SU-DHL-6 (cell line): ENCODE results near the gene CASP9.
"Not testable (repeated sequence)": the region's sequence is repeated elsewhere in the genome, so short reads cannot be mapped to it uniquely, and the experiment has no call there.

Source experiments
- H2AFZ ChIP-seq: fragments of 200-600 bp; sonication (generic); 2 replicates; pipeline ENCODE4 v1.6.1; 2014; ENCODE audit warnings: low read depth, mild to moderate bottlenecking, moderate library complexity, mixed read lengths, antibody characterized with exemption, low read length; ENCODE audit not compliant: severe bottlenecking
- H3F3A ChIP-seq: fragments of 200-600 bp; shearing (Covaris generic); 2 replicates; pipeline ENCODE4 v1.6.0; 2016; ENCODE audit warnings: antibody characterized with exemption, mild to moderate bottlenecking; ENCODE audit not compliant: insufficient read depth
- H3K27ac ChIP-seq: fragments of 200-600 bp; sonication (generic); 2 replicates; pipeline ENCODE4 v1.5.1; 2016; ENCODE audit warnings: low read depth, mild to moderate bottlenecking, low read length, moderate library complexity, mixed read lengths
- H3K27me3 ChIP-seq: fragments of 200-600 bp; sonication (generic), shearing (Covaris generic); 2 replicates; pipeline ENCODE4 v1.6.0; 2014; ENCODE audit warnings: mild to moderate bottlenecking, low read length
- H3K36me3 ChIP-seq: fragments of 200-600 bp; sonication (generic); 2 replicates; pipeline ENCODE4 v1.6.1; 2014; ENCODE audit warnings: mild to moderate bottlenecking, low read length, mixed read lengths
- H3K4me2 ChIP-seq: fragments of 300-600, 200-600 bp; shearing (Covaris generic), sonication (generic); 2 replicates; pipeline ENCODE4 v1.6.0; 2014; ENCODE audit warnings: low read length, low read depth, mild to moderate bottlenecking; ENCODE audit not compliant: poor library complexity, severe bottlenecking
- H3K4me3 ChIP-seq: fragments of 200-600 bp; sonication (generic); 2 replicates; pipeline ENCODE4 v1.5.1; 2014; ENCODE audit warnings: antibody characterized with exemption, low read length, mild to moderate bottlenecking, mixed read lengths; ENCODE audit not compliant: insufficient read depth, poor library complexity, severe bottlenecking
- H3K79me2 ChIP-seq: fragments of 200-600 bp; sonication (generic); 2 replicates; pipeline ENCODE4 v1.6.1; 2014; ENCODE audit warnings: mild to moderate bottlenecking, low read length, moderate library complexity; ENCODE audit not compliant: insufficient read depth
- H3K9ac ChIP-seq: fragments of 200-600 bp; sonication (generic); 2 replicates; pipeline ENCODE4 v1.7.0; 2014; ENCODE audit warnings: mild to moderate bottlenecking, low read length
- H3K9me2 ChIP-seq: fragments of 200-600 bp; sonication (generic); replicated peaks from 2 replicates; pipeline ENCODE4 v1.6.1; 2014; ENCODE audit warnings: low read length; ENCODE audit not compliant: insufficient read depth
- H3K9me3 ChIP-seq: fragments of 200-600 bp; sonication (generic); 2 replicates; pipeline ENCODE4 v1.6.1; 2014; ENCODE audit warnings: low read length, mixed read lengths; ENCODE audit not compliant: insufficient read depth
- H4K20me1 ChIP-seq: fragments of 200-600 bp; sonication (generic); 2 replicates; pipeline ENCODE4 v1.6.1; 2014; ENCODE audit warnings: low read depth, mild to moderate bottlenecking, antibody characterized with exemption, low read length, moderate library complexity, mixed read lengths
- CTCF ChIP-seq: fragments of 200-600 bp; sonication (generic); IDR thresholded peaks from one replicate; pipeline ENCODE4 v1.5.1; 2017; ENCODE audit warnings: antibody characterized with exemption, mild to moderate bottlenecking, low read length, moderate library complexity; ENCODE audit not compliant: insufficient read depth, poor library complexity, severe bottlenecking
- EZH2phosphoT487 ChIP-seq: fragments of 200-600 bp; sonication (generic), shearing (Covaris generic); conservative IDR thresholded peaks from 2 replicates; pipeline ENCODE4 v1.6.1; 2018; ENCODE audit warnings: mild to moderate bottlenecking, antibody characterized with exemption, low read length, moderate library complexity, mixed read lengths

The CASP9 gene

GRCh38 chr1:15460708-15461095 is 63.3 kb downstream of the CASP9 start:
- no peaks in the 10 kb centered on the region for H3F3A ChIP-seq
- no peak overlapping the region for H3K4me3 ChIP-seq
- H2AFZ ChIP-seq = no peak overlapping the region
- H3K36me3 ChIP-seq = no peaks in the 10 kb centered on the region
- no peak overlapping the region for H3K9ac ChIP-seq
- TF ChIP-seq EZH2phosphoT487 (no peak), CTCF (no peak)
- no peaks in the 10 kb centered on the region for H4K20me1 ChIP-seq
- H3K9me2 ChIP-seq = no peaks in the 10 kb centered on the region
- no peak overlapping the region for H3K27ac ChIP-seq
- H3K4me2 ChIP-seq = no peak overlapping the region
- no peaks in the 10 kb centered on the region for H3K79me2 ChIP-seq
- no peaks in the 10 kb centered on the region for H3K27me3 ChIP-seq
- H3K9me3 ChIP-seq = no peaks in the 10 kb centered on the region

- no peak overlapping the region for H3K4me2 ChIP-seq
- TF ChIP-seq CTCF (no peak), EZH2phosphoT487 (no peak)
- H3K36me3 ChIP-seq = no peaks in the 10 kb centered on the region
- no peak overlapping the region for H3K9ac ChIP-seq
- H4K20me1 ChIP-seq = no peaks in the 10 kb centered on the region
- H3K9me2 ChIP-seq = no peaks in the 10 kb centered on the region
- no peaks in the 10 kb centered on the region for H3K27me3 ChIP-seq
- no peak overlapping the region for H3K4me3 ChIP-seq
- no peaks in the 10 kb centered on the region for H3K79me2 ChIP-seq
- no peak overlapping the region for H2AFZ ChIP-seq
- no peaks in the 10 kb centered on the region for H3F3A ChIP-seq
- H3K27ac ChIP-seq = no peak overlapping the region
- H3K9me3 ChIP-seq = no peaks in the 10 kb centered on the region
These were observed 64.0 kb downstream of the CASP9 start for GRCh38 chr1:15459771-15460707.

- not testable (repeated sequence) for H3F3A ChIP-seq, H3K4me3 ChIP-seq, H3K27me3 ChIP-seq, H2AFZ ChIP-seq, H3K4me2 ChIP-seq, H3K9me2 ChIP-seq, H3K27ac ChIP-seq, H3K9ac ChIP-seq, H3K79me2 ChIP-seq, H4K20me1 ChIP-seq, H3K9me3 ChIP-seq, H3K36me3 ChIP-seq
These were observed 65.6 kb downstream of the CASP9 start for GRCh38 chr1:15458388-15458787.

- no peaks in the 10 kb centered on the region for H3K9me3 ChIP-seq
- H3K4me3 ChIP-seq = no peak overlapping the region
- H3F3A ChIP-seq = no peaks in the 10 kb centered on the region
- H3K27ac ChIP-seq = no peak overlapping the region
- TF ChIP-seq EZH2phosphoT487 = no peak
- TF ChIP-seq CTCF = no peak
- H3K79me2 ChIP-seq = no peaks in the 10 kb centered on the region
- H3K27me3 ChIP-seq = no peaks in the 10 kb centered on the region
- no peaks in the 10 kb centered on the region for H3K9me2 ChIP-seq
- H2AFZ ChIP-seq = no peak overlapping the region
- H3K9ac ChIP-seq = no peak overlapping the region
- H3K36me3 ChIP-seq = no peaks in the 10 kb centered on the region
- H4K20me1 ChIP-seq = no peaks in the 10 kb centered on the region
- no peak overlapping the region for H3K4me2 ChIP-seq
These were observed 66.4 kb downstream of the CASP9 start for GRCh38 chr1:15457585-15457984.
